ENCODE data around the gene PTPRD.

Gene PTPRD

GRCh38 chr9:8799206-8799605 lies 1813.6 kb downstream of the PTPRD start:
- H3K27ac ChIP-seq (ENCODE audit: low read depth, low read length) = no peak overlapping the region
- no peak overlapping the region for H3K4me3 ChIP-seq (ENCODE audit: insufficient read depth, low read length, poor library complexity, severe bottlenecking)
- H3K9me2 ChIP-seq (replicated peaks; ENCODE audit: insufficient read depth, low read length) = no peaks in the 10 kb centered on the region
- no peaks in the 10 kb centered on the region for H4K20me1 ChIP-seq (ENCODE audit: low read depth, low read length)
- no peaks in the 10 kb centered on the region for H3K27me3 ChIP-seq (ENCODE audit: low read length)
- H3F3A ChIP-seq (ENCODE audit: insufficient read depth) = no peaks in the 10 kb centered on the region
- no peak overlapping the region for H2AFZ ChIP-seq (ENCODE audit: low read depth, low read length, severe bottlenecking)
- H3K4me2 ChIP-seq (ENCODE audit: low read depth, low read length, poor library complexity, severe bottlenecking) = no peak overlapping the region
- TF ChIP-seq CTCF (IDR thresholded peaks at IDR 0.05; ENCODE audit: insufficient read depth, low read length, poor library complexity, severe bottlenecking) (no peak), EZH2phosphoT487 (conservative IDR thresholded peaks at IDR 0.05; ENCODE audit: low read length) (no peak)
- H3K9me3 ChIP-seq (ENCODE audit: insufficient read depth, low read length) = no peaks in the 10 kb centered on the region
- H3K36me3 ChIP-seq (ENCODE audit: low read length) = no peaks in the 10 kb centered on the region
- no peak overlapping the region for H3K9ac ChIP-seq (ENCODE audit: low read length)
- no peaks in the 10 kb centered on the region for H3K79me2 ChIP-seq (ENCODE audit: insufficient read depth, low read length)

GRCh38 chr9:8784838-8785237 lies 1828.0 kb downstream of the PTPRD start:
- Histone ChIP-seq H3K79me2 (ENCODE audit: insufficient read depth, low read length) (no peaks in the 10 kb centered on the region), H3F3A (ENCODE audit: insufficient read depth) (no peaks in the 10 kb centered on the region), H4K20me1 (ENCODE audit: low read depth, low read length) (no peaks in the 10 kb centered on the region), H3K27me3 (ENCODE audit: low read length) (no peaks in the 10 kb centered on the region), H3K9me2 (replicated peaks; ENCODE audit: insufficient read depth, low read length) (no peaks in the 10 kb centered on the region), H2AFZ (ENCODE audit: low read depth, low read length, severe bottlenecking) (no peak overlapping the region), H3K4me2 (ENCODE audit: low read depth, low read length, poor library complexity, severe bottlenecking) (no peak overlapping the region), H3K36me3 (ENCODE audit: low read length) (no peaks in the 10 kb centered on the region), H3K9ac (ENCODE audit: low read length) (no peak overlapping the region), H3K27ac (ENCODE audit: low read depth, low read length) (no peak overlapping the region), H3K9me3 (ENCODE audit: insufficient read depth, low read length) (no peaks in the 10 kb centered on the region), H3K4me3 (ENCODE audit: insufficient read depth, low read length, poor library complexity, severe bottlenecking) (no peak overlapping the region)
- TF ChIP-seq CTCF (IDR thresholded peaks at IDR 0.05; ENCODE audit: insufficient read depth, low read length, poor library complexity, severe bottlenecking) (no peak), EZH2phosphoT487 (conservative IDR thresholded peaks at IDR 0.05; ENCODE audit: low read length) (no peak)

GRCh38 chr9:8783941-8784340 lies 1828.9 kb downstream of the PTPRD start:
- H3K9ac ChIP-seq (ENCODE audit: low read length) = no peak overlapping the region
- H3K27me3 ChIP-seq (ENCODE audit: low read length) = no peaks in the 10 kb centered on the region
- no peak overlapping the region for H3K4me3 ChIP-seq (ENCODE audit: insufficient read depth, low read length, poor library complexity, severe bottlenecking)
- no peaks in the 10 kb centered on the region for H3F3A ChIP-seq (ENCODE audit: insufficient read depth)
- TF ChIP-seq CTCF (IDR thresholded peaks at IDR 0.05; ENCODE audit: insufficient read depth, low read length, poor library complexity, severe bottlenecking) (no peak), EZH2phosphoT487 (conservative IDR thresholded peaks at IDR 0.05; ENCODE audit: low read length) (no peak)
- H3K9me2 ChIP-seq (replicated peaks; ENCODE audit: insufficient read depth, low read length) = no peaks in the 10 kb centered on the region
- H3K79me2 ChIP-seq (ENCODE audit: insufficient read depth, low read length) = no peaks in the 10 kb centered on the region
- no peaks in the 10 kb centered on the region for H3K36me3 ChIP-seq (ENCODE audit: low read length)
- H3K4me2 ChIP-seq (ENCODE audit: low read depth, low read length, poor library complexity, severe bottlenecking) = no peak overlapping the region
- H3K27ac ChIP-seq (ENCODE audit: low read depth, low read length) = no peak overlapping the region
- no peak overlapping the region for H2AFZ ChIP-seq (ENCODE audit: low read depth, low read length, severe bottlenecking)
- no peaks in the 10 kb centered on the region for H3K9me3 ChIP-seq (ENCODE audit: insufficient read depth, low read length)
- H4K20me1 ChIP-seq (ENCODE audit: low read depth, low read length) = no peaks in the 10 kb centered on the region
